Transverse colon (tissue), 4 donors: Measurements from ENCODE around the gene PDE4C. TPM values are rescaled to one million over a fixed set of nuclear protein-coding genes. Genes with fewer than 3 reads are reported as not detected.

Experiments
- DNase-seq: peaks from one replicate; pipeline ENCODE4 v3.0.0-alpha.2; 2019
- H3K27ac ChIP-seq, 4 donors: fragments of 200-600 bp; sonication (generic); 2 replicates each; pipeline ENCODE4 v1.5.1; 2016 to 2018; ENCODE audit warnings: inconsistent platforms in 4 of 4
- H3K27me3 ChIP-seq: fragments of 200-600 bp; sonication (generic); 2 replicates; pipeline ENCODE4 v1.5.1; 2017; ENCODE audit warnings: inconsistent platforms
- H3K36me3 ChIP-seq, 4 donors: fragments of 200-600 bp; sonication (generic); 2 replicates each; pipeline ENCODE4 v1.5.1; 2017 to 2019; ENCODE audit warnings: inconsistent platforms in 4 of 4
- H3K4me1 ChIP-seq, 4 donors: fragments of 200-600 bp; sonication (generic); 2 replicates each; pipeline ENCODE4 v1.5.1; 2017 to 2020; ENCODE audit warnings: inconsistent platforms in 4 of 4
- H3K4me3 ChIP-seq, 4 donors: fragments of 200-600 bp; sonication (generic); 1 replicate in 1 of 4; 2 replicates in 3 of 4; pipeline versions ENCODE4 v1.5.1 to v1.6.1; 2017 to 2019; ENCODE audit warnings: inconsistent platforms in 4 of 4
- H3K9me3 ChIP-seq, 2 donors: fragments of 200-600 bp; sonication (generic); 2 replicates each; pipeline ENCODE4 v1.5.1; 2017 to 2019; ENCODE audit warnings: inconsistent platforms in 2 of 2
- CTCF ChIP-seq, 5 experiments: fragments of 200-600 bp in 3 of 5; fragments of 450-650 bp in 2 of 5; sonication (generic) in 3 of 5; IDR thresholded peaks; 1 replicate in 2 of 5; 2 replicates in 3 of 5; pipeline ENCODE4 v1.5.1; 2016 to 2017; ENCODE audit warnings: antibody characterized with exemption in 5 of 5, inconsistent platforms in 3 of 5, mild to moderate bottlenecking in 2 of 5, moderate library complexity in 1 of 5
- EP300 ChIP-seq: sonication (generic); formaldehyde crosslinking; IDR thresholded peaks from one replicate; pipeline ENCODE4 v1.6.1; 2017; ENCODE audit warnings: antibody characterized with exemption, low read depth
- POLR2A ChIP-seq: fragments of 450-650 bp; IDR thresholded peaks from one replicate; pipeline ENCODE4 v1.6.1; 2016; ENCODE audit warnings: antibody characterized with exemption, mild to moderate bottlenecking, moderate library complexity
- POLR2AphosphoS5 ChIP-seq, 3 donors: sonication (generic); formaldehyde crosslinking; IDR thresholded peaks; one replicate each; pipeline ENCODE4 v1.6.1; 2016; ENCODE audit warnings: antibody characterized with exemption in 3 of 3
- WGBS, 2 donors: methylation state at CpG; one replicate each; pipeline ENCODE4 v1.1.5; 2018; ENCODE audit warnings: low coverage in 1 of 2; 5-methylcytosine and 5-hydroxymethylcytosine counted together
- in situ Hi-C, 4 donors: fragments of 200-750 bp; cut with MboI; loops; one replicate each; pipeline versions ENCODE4 v1.15.0 to v1.15.1; 2017; ENCODE audit warnings: low sequenced_read_pairs in 3 of 4, low pct_ligation_motif_present in 1 of 4, low pct_unique_long_range_greater_than_20kb in 1 of 4
- intact Hi-C: fragments of 100-400 bp; cut with DNase I; formaldehyde crosslinking; loops from one replicate; pipeline ENCODE4 v1.15.1; 2023; ENCODE audit warnings: low total_unique reads
- total RNA-seq, 4 donors: library from RNA; depleted of rRNA; stranded (reverse); fragments of >200 nt; gene quantifications; one replicate each; pipeline ENCODE4 v1.1.0, GENCODE V29; 2016

The PDE4C gene
- total RNA-seq, 4 donors from 2014 or later = 3.0 to 18.3 (median 7.7) TPM

DNA sequence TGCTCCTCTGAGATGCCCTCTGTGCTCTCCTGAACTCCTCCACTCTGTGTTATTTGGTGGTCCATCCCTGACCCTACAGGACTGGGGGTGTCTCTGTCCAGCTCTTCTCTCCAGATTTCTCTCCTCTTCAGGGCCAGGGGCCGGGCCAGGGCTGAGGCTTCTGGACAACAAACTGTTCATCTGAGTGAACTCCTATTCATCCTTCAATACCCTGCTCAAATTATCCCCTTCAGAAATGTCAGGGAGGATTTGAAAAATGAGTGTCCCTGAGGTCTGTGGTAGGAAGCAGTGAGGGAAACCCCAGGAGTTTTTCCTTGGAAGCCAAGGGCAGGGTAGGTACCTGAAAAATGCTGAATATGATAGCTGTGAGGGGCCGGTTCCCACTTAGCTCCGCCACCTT is 7.6 kb downstream of the PDE4C start:
- no peak overlapping the region for H3K27ac ChIP-seq
- no peaks in the 10 kb centered on the region for H3K9me3 ChIP-seq
- TF ChIP-seq POLR2A = no peak
- TF ChIP-seq POLR2AphosphoS5 (IDR thresholded peaks at IDR 0.05) = no peak
- TF ChIP-seq EP300 = no peak
- no peak for TF ChIP-seq CTCF (IDR thresholded peaks at IDR 0.05)
- H3K36me3 ChIP-seq = no peaks in the 10 kb centered on the region
- H3K27me3 ChIP-seq = peaks cover 21% of the 10 kb centered on the region
- no peak overlapping the region for H3K4me3 ChIP-seq
- no peak for DNase-seq
- intact Hi-C loops = no loop called here
- WGBS, 2 donors = 80 to 84% methylated on average over 2 to 3 of the region's 3 CpGs
- H3K4me1 ChIP-seq = peaks cover 0 to 3% (median 0%) of the 10 kb centered on the region in 4 donors
- in situ Hi-C loops = loop anchor here in 1 of 4 donors (25.0 kb wide), 1 partner anchor 119 kb away; the partner anchor contains the start of gene PGPEP1

GRCh38 chr19:18218159-18218558 is 8.1 kb downstream of the PDE4C start:
- Histone ChIP-seq H3K36me3 (no peaks in the 10 kb centered on the region), H3K4me3 (no peak overlapping the region), H3K27ac (no peak overlapping the region), H3K27me3 (peaks cover 21% of the 10 kb centered on the region), H3K4me1 (peaks cover 0 to 3% (median 0%) of the 10 kb centered on the region in 4 donors), H3K9me3 (no peaks in the 10 kb centered on the region)
- DNase-seq = no peak
- intact Hi-C loops = no loop called here
- TF ChIP-seq EP300 (no peak), POLR2A (no peak), POLR2AphosphoS5 (IDR thresholded peaks at IDR 0.05) (no peak), CTCF (IDR thresholded peaks at IDR 0.05) (no peak)
- in situ Hi-C loops = loop anchor here in 1 of 4 donors (25.0 kb wide), 1 partner anchor 119 kb away; the partner anchor contains the start of gene PGPEP1
- WGBS, 2 donors = 92% methylated on average over 12 of the region's 17 CpGs; no CpG with 5 or more reads in 1 of the 2 donors

DNA sequence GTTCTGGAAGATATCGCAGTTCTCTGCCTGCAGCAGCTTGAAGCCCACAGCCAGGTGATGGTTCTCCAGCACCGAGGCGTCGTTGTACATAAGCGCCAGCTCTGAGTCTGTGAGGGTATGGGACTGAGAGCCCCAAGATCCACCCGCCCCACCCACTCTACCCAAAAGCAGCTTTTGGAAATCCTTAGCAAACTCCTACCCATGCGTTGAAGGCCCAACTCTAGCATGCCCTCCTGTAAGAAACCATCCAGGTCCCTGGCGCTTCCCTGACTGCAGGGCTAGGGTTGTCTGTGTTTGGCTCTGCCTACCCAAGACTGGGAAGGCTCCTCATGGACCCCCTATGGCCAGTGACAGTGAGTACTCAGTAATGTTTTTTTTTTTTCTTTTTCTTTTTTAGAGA is 9.4 kb downstream of the PDE4C start:
- DNase-seq = no peak
- TF ChIP-seq POLR2AphosphoS5 (IDR thresholded peaks at IDR 0.05) (no peak), EP300 (no peak), CTCF (IDR thresholded peaks at IDR 0.05) (no peak), POLR2A (no peak)
- 91% methylated on average over 8 of the region's 8 CpGs; no CpG with 5 or more reads in 1 of the 2 donors for WGBS, 2 donors
- H3K27ac ChIP-seq = no peak overlapping the region
- H3K4me3 ChIP-seq = no peak overlapping the region
- intact Hi-C loops (no loop called here), in situ Hi-C loops (loop anchor here in 1 of 4 donors (25.0 kb wide), 1 partner anchor 121 kb away; the partner anchor contains the start of gene PGPEP1)
- H3K4me1 ChIP-seq = peaks cover 0 to 3% (median 0%) of the 10 kb centered on the region in 4 donors
- peaks cover 15% of the 10 kb centered on the region for H3K27me3 ChIP-seq
- H3K36me3 ChIP-seq = no peaks in the 10 kb centered on the region
- no peaks in the 10 kb centered on the region for H3K9me3 ChIP-seq

- Histone ChIP-seq H3K9me3 (no peaks in the 10 kb centered on the region), H3K27me3 (no peaks in the 10 kb centered on the region), H3K36me3 (no peaks in the 10 kb centered on the region), H3K4me3 (no peak overlapping the region), H3K27ac (no peak overlapping the region), H3K4me1 (no peaks in the 10 kb centered on the region)
- no peak for DNase-seq
- intact Hi-C loops = no loop called here
- WGBS, 2 donors = 61% methylated on average over 3 to 7 of the region's 7 CpGs
- in situ Hi-C loops = loop anchor here in 1 of 4 donors (25.0 kb wide), 1 partner anchor 122 kb away; the partner anchor contains the start of gene PGPEP1
- TF ChIP-seq POLR2AphosphoS5 (IDR thresholded peaks at IDR 0.05) (no peak), EP300 (no peak), POLR2A (no peak), CTCF (IDR thresholded peaks at IDR 0.05) (no peak)
Observed at GRCh38 chr19:18214779-18215433, 11.3 kb downstream of the PDE4C start.
